ENCODE measurements around the gene MATN4. TPM values are rescaled to one million over a fixed set of nuclear protein-coding genes. Genes with fewer than 3 reads are reported as not detected.

Gene MATN4
- total and polyA plus RNA-seq, 2 of the 13 experiments (the other 11 are each of a cell fraction or from before 2014, with no cell fraction given), result not detected

- TF ChIP-seq ZFYVE20 (CRISPR knock-in tag; IDR thresholded peaks at IDR 0.05; ENCODE audit: borderline replicate concordance, low read depth), result no peak
- TF ChIP-seq ZBTB7B (CRISPR knock-in tag; IDR thresholded peaks at IDR 0.05), result peak; percentile 96
- peak; percentile 10; the same call in 1 of the 2 replicates for TF ChIP-seq PRDM10 (CRISPR knock-in tag; IDR thresholded peaks at IDR 0.05; ENCODE audit: low read depth)
- TF ChIP-seq HDAC2 (CRISPR knock-in tag; IDR thresholded peaks at IDR 0.05), result peak; percentile 74
- peak; percentile 81; the same call in 1 of the 2 replicates for TF ChIP-seq CAMTA2 (CRISPR knock-in tag; IDR thresholded peaks at IDR 0.05; ENCODE audit: borderline replicate concordance)
- TF ChIP-seq EP300 (IDR thresholded peaks at IDR 0.05; ENCODE audit: low read depth in 2 of 2, low read length in 2 of 2), result peak; percentile 2 to 38; a peak in 1 of 4 replicates
- peak; percentile 29; the same call in 1 of the 2 replicates for TF ChIP-seq EP300 (CRISPR knock-in tag; IDR thresholded peaks at IDR 0.05; ENCODE audit: borderline replicate concordance)
- TF ChIP-seq ZSCAN21 (CRISPR knock-in tag; IDR thresholded peaks at IDR 0.05; ENCODE audit: borderline replicate concordance), result peak; percentile 79
- TF ChIP-seq ZNF614 (CRISPR knock-in tag; IDR thresholded peaks at IDR 0.05; ENCODE audit: borderline replicate concordance), result no peak
- TF ChIP-seq EEA1 (CRISPR knock-in tag; IDR thresholded peaks at IDR 0.05; ENCODE audit: borderline replicate concordance), result peak; percentile 54; the same call in 1 of the 2 replicates
- peak; percentile 59 for TF ChIP-seq AGO1 (IDR thresholded peaks at IDR 0.05; ENCODE audit: low read depth, low read length, poor library complexity, severe bottlenecking)
- 0 out of 2 replicates have a peak, but pooled peaks have one; percentile 39 for TF ChIP-seq FOXK1 (CRISPR knock-in tag; IDR thresholded peaks at IDR 0.05; ENCODE audit: borderline replicate concordance, low read depth)
- TF ChIP-seq, protein P1, sequence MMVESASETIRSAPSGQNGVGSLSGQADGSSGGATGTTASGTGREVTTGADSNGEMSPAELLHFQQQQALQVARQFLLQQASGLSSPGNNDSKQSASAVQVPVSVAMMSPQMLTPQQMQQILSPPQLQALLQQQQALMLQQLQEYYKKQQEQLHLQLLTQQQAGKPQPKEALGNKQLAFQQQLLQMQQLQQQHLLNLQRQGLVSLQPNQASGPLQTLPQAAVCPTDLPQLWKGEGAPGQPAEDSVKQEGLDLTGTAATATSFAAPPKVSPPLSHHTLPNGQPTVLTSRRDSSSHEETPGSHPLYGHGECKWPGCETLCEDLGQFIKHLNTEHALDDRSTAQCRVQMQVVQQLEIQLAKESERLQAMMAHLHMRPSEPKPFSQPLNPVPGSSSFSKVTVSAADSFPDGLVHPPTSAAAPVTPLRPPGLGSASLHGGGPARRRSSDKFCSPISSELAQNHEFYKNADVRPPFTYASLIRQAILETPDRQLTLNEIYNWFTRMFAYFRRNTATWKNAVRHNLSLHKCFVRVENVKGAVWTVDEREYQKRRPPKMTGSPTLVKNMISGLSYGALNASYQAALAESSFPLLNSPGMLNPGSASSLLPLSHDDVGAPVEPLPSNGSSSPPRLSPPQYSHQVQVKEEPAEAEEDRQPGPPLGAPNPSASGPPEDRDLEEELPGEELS (CRISPR knock-in tag; IDR thresholded peaks at IDR 0.05), result peak; percentile 86
- TF ChIP-seq GFI1 (CRISPR knock-in tag; IDR thresholded peaks at IDR 0.05; ENCODE audit: borderline replicate concordance), result peak; percentile 64; the same call in 1 of the 2 replicates
- 0 out of 2 replicates have a peak, but pooled peaks have one; percentile 62 for TF ChIP-seq ZNF550 (CRISPR knock-in tag; IDR thresholded peaks at IDR 0.05; ENCODE audit: borderline replicate concordance)
- TF ChIP-seq TAF1 (CRISPR knock-in tag; IDR thresholded peaks at IDR 0.05), result peak; percentile 36; the same call in 1 of the 2 replicates
- TF ChIP-seq ELF4 (CRISPR knock-in tag; IDR thresholded peaks at IDR 0.05; ENCODE audit: borderline replicate concordance), result no peak
- TF ChIP-seq, protein P2, sequence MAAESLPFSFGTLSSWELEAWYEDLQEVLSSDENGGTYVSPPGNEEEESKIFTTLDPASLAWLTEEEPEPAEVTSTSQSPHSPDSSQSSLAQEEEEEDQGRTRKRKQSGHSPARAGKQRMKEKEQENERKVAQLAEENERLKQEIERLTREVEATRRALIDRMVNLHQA (CRISPR knock-in tag; IDR thresholded peaks at IDR 0.05), result no peak
Observed at GRCh38 chr20:45341939-45342854, 34.1 kb upstream of the MATN4 start (continued).
